ENCODE data around the gene MINDY4B. TPM values are rescaled to one million over a fixed set of nuclear protein-coding genes. Genes with fewer than 3 reads are reported as not detected.

MINDY4B gene
- not detected for total RNA-seq

- ATAC-seq (no peak), DNase-seq (ENCODE audit: low spot score in 2 of 2) (no peak)
- no peak within 1 kb of the TSS for H3K27ac Mint-ChIP-seq
- no peaks in the 10 kb centered on the region for H3K36me3 Mint-ChIP-seq
- H3K9me3 Mint-ChIP-seq = no peaks in the 10 kb centered on the region
Observed at GRCh38 chr3:150905339-150905738, at the start of gene MINDY4B. MINDY4B (minus strand) TSS chr3:150905439; CDS start chr3:150905439, 0 bp downstream.

- H3K27ac Mint-ChIP-seq = no peak overlapping the region
Observed at GRCh38 chr3:150951923-150952322, 46.7 kb upstream of the MINDY4B start.

GRCh38 chr3:150945226-150946032 is 40.2 kb upstream of the MINDY4B start:
- no peaks in the 10 kb centered on the region for H3K36me3 Mint-ChIP-seq
- DNase-seq (ENCODE audit: low spot score in 2 of 2) (no peak), ATAC-seq (no peak)
- H3K27ac Mint-ChIP-seq = no peak overlapping the region
- no peaks in the 10 kb centered on the region for H3K9me3 Mint-ChIP-seq

More at GRCh38 chr3:150951923-150952322, 46.7 kb upstream of the MINDY4B start:
- Mint-ChIP-seq H3K36me3 (no peaks in the 10 kb centered on the region), H3K9me3 (peaks cover 0 to 3% of the 10 kb centered on the region in 2 donors)
- no peak for DNase-seq (ENCODE audit: low spot score in 2 of 2)
- no peak for ATAC-seq

- ATAC-seq = no peak
- no peak for DNase-seq (ENCODE audit: low spot score in 2 of 2)
- H3K9me3 Mint-ChIP-seq = no peaks in the 10 kb centered on the region
Observed at GRCh38 chr3:150942221-150942620, 37.0 kb upstream of the MINDY4B start.

GRCh38 chr3:150936693-150937092 is 31.5 kb upstream of the MINDY4B start:
- Mint-ChIP-seq H3K36me3 (no peaks in the 10 kb centered on the region), H3K9me3 (no peaks in the 10 kb centered on the region), H3K27ac (no peak overlapping the region)
- no peak for ATAC-seq
- no peak for DNase-seq (ENCODE audit: low spot score in 2 of 2)

More at GRCh38 chr3:150942221-150942620, 37.0 kb upstream of the MINDY4B start:
- Mint-ChIP-seq H3K27ac (no peak overlapping the region), H3K36me3 (no peaks in the 10 kb centered on the region)

GRCh38 chr3:150933473-150933995 is 28.3 kb upstream of the MINDY4B start:
- no peak overlapping the region for H3K27ac Mint-ChIP-seq
- DNase-seq (ENCODE audit: low spot score in 2 of 2) (no peak), ATAC-seq (no peak)

GRCh38 chr3:150931745-150932144 is 26.5 kb upstream of the MINDY4B start:
- no peak for DNase-seq (ENCODE audit: low spot score in 2 of 2)
- Mint-ChIP-seq H3K9me3 (no peaks in the 10 kb centered on the region), H3K36me3 (no peaks in the 10 kb centered on the region), H3K27ac (no peak overlapping the region)
- ATAC-seq = no peak

More at GRCh38 chr3:150933473-150933995, 28.3 kb upstream of the MINDY4B start:
- no peaks in the 10 kb centered on the region for H3K9me3 Mint-ChIP-seq
- H3K36me3 Mint-ChIP-seq = no peaks in the 10 kb centered on the region

GRCh38 chr3:150930839-150931238 is 25.6 kb upstream of the MINDY4B start:
- ATAC-seq = no peak

GRCh38 chr3:150928234-150928633 is 23.0 kb upstream of the MINDY4B start:
- ATAC-seq (no peak), DNase-seq (ENCODE audit: low spot score in 2 of 2) (no peak)
- Mint-ChIP-seq H3K27ac (peak overlapping the region in 1 of 2 donors; percentile 23), H3K9me3 (no peaks in the 10 kb centered on the region), H3K36me3 (no peaks in the 10 kb centered on the region)

More at GRCh38 chr3:150930839-150931238, 25.6 kb upstream of the MINDY4B start:
- no peaks in the 10 kb centered on the region for H3K36me3 Mint-ChIP-seq
- no peak overlapping the region for H3K27ac Mint-ChIP-seq
- H3K9me3 Mint-ChIP-seq = no peaks in the 10 kb centered on the region
- no peak for DNase-seq (ENCODE audit: low spot score in 2 of 2)

- DNase-seq (ENCODE audit: low spot score in 2 of 2) = no peak
- Mint-ChIP-seq H3K9me3 (no peaks in the 10 kb centered on the region), H3K27ac (no peak overlapping the region), H3K36me3 (no peaks in the 10 kb centered on the region)
- no peak for ATAC-seq
Observed at GRCh38 chr3:150926328-150926727, 21.1 kb upstream of the MINDY4B start.

- peak; percentile 72 to 96 for ATAC-seq
- Mint-ChIP-seq H3K36me3 (no peaks in the 10 kb centered on the region), H3K27ac (no peak overlapping the region), H3K9me3 (no peaks in the 10 kb centered on the region)
- DNase-seq (ENCODE audit: low spot score in 2 of 2) = peak in 1 of 2 donors; percentile 75
Observed at GRCh38 chr3:150925751-150926201, 20.5 kb upstream of the MINDY4B start.

- Mint-ChIP-seq H3K9me3 (no peaks in the 10 kb centered on the region), H3K27ac (no peak overlapping the region), H3K36me3 (no peaks in the 10 kb centered on the region)
- ATAC-seq (no peak), DNase-seq (ENCODE audit: low spot score in 2 of 2) (no peak)
Observed at GRCh38 chr3:150922611-150923010, 17.4 kb upstream of the MINDY4B start.

- H3K27ac Mint-ChIP-seq = no peak overlapping the region
- ATAC-seq (no peak), DNase-seq (ENCODE audit: low spot score in 2 of 2) (no peak)
- no peaks in the 10 kb centered on the region for H3K9me3 Mint-ChIP-seq
- H3K36me3 Mint-ChIP-seq = no peaks in the 10 kb centered on the region
Observed at GRCh38 chr3:150921209-150921608, 16.0 kb upstream of the MINDY4B start.

- H3K36me3 Mint-ChIP-seq = no peaks in the 10 kb centered on the region
Observed at GRCh38 chr3:150920236-150920635, 15.0 kb upstream of the MINDY4B start.

GRCh38 chr3:150917951-150918350 is 12.7 kb upstream of the MINDY4B start:
- Mint-ChIP-seq H3K36me3 (no peaks in the 10 kb centered on the region), H3K9me3 (no peaks in the 10 kb centered on the region), H3K27ac (no peak overlapping the region)
- ATAC-seq (no peak), DNase-seq (ENCODE audit: low spot score in 2 of 2) (no peak)

More at GRCh38 chr3:150920236-150920635, 15.0 kb upstream of the MINDY4B start:
- ATAC-seq = no peak
- no peaks in the 10 kb centered on the region for H3K9me3 Mint-ChIP-seq
- H3K27ac Mint-ChIP-seq = no peak overlapping the region
- no peak for DNase-seq (ENCODE audit: low spot score in 2 of 2)

- Mint-ChIP-seq H3K27ac (no peak overlapping the region), H3K36me3 (no peaks in the 10 kb centered on the region), H3K9me3 (no peaks in the 10 kb centered on the region)
- ATAC-seq (no peak), DNase-seq (ENCODE audit: low spot score in 2 of 2) (no peak)
Observed at GRCh38 chr3:150913133-150913922, 8.1 kb upstream of the MINDY4B start.

GRCh38 chr3:150912501-150912900 is 7.3 kb upstream of the MINDY4B start:
- ATAC-seq (no peak), DNase-seq (ENCODE audit: low spot score in 2 of 2) (no peak)
- Mint-ChIP-seq H3K9me3 (no peaks in the 10 kb centered on the region), H3K36me3 (no peaks in the 10 kb centered on the region), H3K27ac (no peak overlapping the region)

Data from activated naive CD4-positive, alpha-beta T cell treated with anti-CD3 and anti-CD28 coated beads, Interleukin-2, amount 50 U/mL, for 72 hours (primary cell).